Measurements from ENCODE around the gene HIVEP2.
A peak's percentile ranks its signal among the peaks of the same experiment; 100 is the strongest.

HIVEP2 gene

DNA sequence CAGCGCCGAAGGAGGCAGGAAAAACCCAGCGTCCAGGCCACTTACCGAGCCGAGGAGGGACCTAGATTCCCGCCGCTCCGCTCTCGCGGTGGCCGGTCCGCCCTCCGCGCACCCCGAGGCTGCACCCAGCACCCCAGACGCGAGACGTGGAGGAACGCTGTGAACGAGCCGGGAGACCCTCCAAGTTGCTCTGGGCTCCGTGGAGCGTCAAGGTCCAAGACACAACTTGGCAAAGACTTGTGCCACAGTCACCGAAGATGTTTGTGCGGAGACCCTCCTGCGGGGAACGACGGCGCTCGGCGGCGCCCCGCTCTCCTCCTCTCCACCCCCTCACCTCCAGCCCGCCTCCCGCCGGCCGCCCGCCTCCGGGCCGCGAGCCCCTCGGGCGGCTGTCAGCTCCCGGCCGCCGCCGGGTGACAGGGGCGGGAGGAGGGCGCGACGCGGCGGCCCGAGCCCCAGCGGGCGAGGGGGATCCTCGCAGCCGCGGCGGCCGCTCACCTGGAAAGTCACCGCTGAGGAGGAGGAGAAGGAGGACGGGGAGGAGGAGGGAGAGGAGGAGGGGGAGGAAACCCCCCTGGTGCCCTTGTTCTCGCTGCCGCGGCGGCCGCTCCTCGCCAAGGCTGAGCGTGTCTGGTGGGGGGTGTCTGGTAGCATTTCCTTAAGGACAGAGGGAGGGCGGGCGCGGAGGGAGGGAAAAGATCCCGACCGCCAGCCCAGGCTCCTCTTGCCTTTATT is 637 bp upstream of the HIVEP2 start:
- peak in 1 of 2 experiments; percentile 56 for DNase-seq

DNA sequence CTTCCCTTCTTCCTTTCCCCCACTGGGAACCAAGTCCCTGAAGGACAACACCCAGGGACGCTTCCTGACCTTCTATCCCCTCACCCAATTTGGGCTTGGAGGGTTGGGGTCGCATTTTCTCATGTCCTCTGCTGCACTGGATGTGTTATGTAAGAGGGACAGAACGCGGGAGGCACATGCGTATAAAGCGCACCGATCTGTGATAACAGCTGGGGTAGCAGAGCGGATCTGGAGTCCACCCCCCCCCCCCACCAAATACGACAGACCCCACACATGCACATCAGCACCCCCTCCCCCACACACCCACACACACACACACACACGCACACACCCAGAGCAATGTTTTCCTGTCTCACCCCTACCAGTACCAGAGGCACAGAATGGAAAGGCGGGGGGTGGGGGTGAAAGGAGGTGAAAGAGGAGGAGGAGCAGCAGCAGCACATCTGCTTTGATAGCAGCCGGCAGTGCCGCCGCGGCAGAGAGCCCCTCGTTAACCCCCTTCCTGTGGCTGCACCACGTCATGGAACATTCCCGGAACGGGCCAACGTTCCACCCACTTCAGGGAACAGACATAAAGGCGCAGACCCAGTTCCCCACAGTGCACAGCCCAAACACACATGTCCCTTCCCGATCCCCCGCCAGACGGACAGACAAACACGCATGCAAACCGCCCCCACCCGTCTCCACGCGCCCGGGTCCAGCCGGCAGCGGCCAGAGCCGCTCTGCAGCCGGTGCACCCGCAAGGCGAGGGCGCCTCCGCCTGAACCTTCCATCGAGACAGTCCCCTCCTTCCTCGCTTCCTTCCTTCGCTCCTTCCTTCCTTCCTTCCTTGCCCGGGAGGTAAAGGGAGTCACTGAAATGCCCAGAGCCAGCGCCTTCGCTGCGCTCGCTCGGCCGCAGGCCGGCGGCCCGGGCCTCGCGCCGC is 590 bp downstream of the HIVEP2 start:
- DNase-seq = peak; percentile 67 to 70

DNA sequence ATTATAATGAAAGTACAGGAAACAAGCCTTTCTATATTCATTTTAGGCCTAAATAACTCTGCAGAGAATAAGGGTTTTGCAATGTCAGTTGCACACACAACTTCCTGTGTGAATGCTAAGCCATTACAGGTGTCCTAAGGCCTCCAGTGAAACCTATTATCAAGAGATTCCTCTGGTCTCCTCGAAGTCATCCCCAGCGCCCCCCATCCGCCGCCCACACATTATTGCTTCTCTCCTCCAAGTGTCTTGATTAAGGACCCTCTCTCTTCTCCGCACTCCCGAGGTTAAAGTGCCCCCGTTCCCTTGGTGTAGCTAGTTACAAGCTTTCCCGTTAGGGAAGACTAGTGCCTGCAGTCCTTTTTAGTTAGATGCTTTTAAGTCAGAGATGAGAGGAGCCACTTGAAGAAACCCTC is 1.3 kb downstream of the HIVEP2 start:
- no peak for DNase-seq

DNA sequence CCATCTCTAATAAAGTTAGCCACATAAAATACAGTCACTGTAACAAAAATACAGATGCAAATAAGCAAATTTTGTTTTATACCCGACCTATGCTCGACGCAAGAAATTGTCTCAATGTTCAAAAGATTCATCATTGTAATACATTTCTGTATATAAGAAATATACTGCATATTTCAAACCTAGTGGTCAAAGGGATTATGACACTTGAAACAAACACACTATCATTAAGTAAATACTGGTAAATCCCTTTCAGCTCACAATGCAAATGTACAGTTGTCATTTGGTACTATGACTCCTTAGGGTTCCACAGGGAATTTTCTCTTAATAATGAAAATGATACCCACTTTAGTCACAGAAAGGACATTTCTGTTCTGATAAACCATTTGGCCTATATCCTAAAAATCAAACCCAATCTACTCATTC is 2.2 kb downstream of the HIVEP2 start:
- DNase-seq = peak in 1 of 2 experiments; percentile 27

DNA sequence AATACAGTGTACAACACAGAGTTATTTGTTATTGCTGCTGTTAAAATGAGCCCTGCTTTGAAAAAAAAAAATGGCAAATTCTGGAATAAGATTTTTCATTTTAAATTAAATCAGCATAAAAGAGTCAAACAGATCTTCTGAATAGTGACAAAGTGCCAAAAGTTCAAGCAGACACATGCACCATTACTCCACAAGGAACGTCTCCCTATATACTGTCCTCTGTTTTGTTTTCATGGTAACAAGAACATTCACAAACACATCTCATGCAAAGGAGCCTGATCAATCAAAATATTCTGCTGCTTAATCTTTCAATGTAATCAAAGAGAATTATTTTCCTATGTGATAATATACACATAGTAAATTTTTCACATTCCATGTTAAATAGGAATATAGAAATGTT is 2.7 kb downstream of the HIVEP2 start:
- DNase-seq = no peak

DNA sequence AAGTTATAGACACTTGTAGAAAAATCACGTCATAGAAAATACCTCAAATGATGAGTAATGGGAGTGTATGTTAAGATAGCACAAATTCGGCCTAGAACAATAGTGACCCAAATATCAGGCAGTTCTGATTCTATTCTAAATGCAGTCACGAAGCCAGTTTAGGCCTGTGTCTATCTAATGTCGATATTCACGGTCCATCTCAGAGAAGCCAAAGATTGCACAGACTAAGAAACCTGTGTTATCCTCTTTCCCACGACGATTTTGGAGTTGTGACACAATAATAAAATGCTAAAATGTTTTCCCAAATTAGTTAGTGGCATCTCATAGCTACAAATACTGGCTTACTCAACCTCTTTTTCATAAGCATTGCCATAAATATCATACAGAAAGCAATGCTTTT is 4.0 kb downstream of the HIVEP2 start:
- DNase-seq = no peak

DNA sequence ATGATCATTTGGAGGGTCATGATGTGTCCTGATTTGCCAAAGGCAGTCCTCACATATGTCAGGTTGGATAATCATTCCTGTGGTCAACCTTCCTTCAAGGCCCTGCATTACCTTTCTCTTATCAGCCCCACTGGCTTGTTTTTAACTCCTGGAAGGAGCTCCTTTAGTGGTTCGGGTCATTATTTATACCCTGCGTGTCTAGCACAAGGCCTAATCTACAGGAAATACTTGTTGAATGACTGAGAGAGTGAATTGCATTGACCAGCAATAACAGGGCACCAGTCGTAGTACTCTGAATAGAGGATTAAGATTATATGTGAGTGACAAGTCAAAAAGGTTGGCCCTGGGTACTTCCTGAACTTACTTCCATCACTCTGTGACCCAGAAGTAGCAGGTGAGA is 4.5 kb downstream of the HIVEP2 start:
- no peak for DNase-seq

DNA sequence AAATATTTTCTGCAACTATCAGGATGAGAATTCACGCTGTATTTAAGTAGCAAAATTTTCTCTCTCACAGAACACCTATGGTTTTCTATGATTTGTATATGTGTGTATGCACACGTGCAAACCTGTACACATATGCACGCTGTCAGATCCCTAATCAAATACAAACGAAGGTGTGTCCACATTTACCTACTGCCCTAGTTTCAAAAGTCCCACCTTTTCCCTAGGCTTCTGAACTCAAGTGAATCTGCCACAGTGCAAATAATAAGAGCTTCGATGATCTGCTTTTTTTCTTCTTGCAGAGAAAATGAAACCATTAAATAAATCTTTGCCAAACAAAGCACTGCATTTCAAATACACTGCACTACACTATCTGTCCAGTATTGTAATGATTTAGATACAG is 6.5 kb downstream of the HIVEP2 start:
- no peak for DNase-seq

DNA sequence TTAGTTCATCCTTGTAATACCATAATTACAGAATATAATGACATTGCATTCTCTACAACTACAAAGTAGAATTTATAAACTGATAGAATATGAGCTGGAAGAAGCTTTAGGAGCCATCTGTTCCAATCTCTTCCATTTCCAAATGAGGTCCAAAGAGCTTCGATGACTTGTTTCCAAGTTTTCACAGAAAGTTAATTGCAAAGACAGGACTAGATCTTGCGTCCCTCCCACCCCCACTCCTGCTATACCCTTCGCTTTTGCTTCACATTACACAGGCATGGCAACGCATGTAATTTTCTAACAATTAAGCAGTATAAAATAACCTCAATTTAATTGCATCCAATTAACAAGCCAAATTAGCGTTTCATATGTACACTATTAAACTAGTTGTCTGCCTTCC is 7.0 kb downstream of the HIVEP2 start:
- DNase-seq = peak in 1 of 2 experiments; percentile 69

DNA sequence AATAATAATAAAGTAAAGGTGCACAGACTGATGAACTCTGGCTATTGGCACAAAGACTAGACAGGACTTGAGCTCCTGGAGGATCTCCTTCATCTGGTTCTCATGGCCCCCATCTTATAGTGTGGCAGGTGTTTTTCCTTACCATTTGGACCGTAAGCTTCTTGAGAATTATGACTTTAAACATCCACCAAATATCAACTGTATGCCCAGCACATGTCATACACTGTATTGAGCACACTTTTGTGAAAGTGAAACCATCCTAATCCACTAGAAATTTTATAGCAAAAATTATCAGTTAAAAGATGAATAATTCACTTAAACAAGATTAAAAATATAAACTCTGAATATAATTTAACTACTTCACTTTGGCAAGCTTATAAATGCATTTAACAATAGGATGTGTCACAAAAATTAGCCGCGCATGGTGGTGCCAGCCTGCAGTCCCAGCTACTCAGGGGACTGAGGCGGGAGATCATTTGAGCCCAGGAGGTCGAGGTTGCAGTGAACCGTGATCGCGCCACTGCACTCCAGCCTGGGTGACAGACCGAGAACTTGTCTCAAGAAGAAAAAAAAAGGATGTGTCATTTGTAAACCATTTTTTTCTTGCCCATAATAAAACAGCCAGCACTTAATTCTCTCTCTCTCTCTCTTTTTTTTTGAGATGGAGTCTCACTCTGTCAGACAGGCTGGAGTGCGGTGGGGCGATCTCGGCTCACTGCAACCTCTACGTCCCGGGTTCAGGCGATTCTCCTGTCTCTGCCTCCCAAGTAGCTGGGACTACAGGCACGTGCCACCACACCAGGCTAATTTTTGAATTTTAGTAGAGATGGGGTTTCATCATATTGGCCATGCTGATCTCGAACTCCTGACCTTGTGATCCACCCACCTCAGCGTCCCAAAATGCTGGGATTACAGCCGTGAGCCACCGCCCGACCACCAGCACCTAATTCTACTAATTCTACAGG is 9.1 kb downstream of the HIVEP2 start:
- DNase-seq = no peak

DNA sequence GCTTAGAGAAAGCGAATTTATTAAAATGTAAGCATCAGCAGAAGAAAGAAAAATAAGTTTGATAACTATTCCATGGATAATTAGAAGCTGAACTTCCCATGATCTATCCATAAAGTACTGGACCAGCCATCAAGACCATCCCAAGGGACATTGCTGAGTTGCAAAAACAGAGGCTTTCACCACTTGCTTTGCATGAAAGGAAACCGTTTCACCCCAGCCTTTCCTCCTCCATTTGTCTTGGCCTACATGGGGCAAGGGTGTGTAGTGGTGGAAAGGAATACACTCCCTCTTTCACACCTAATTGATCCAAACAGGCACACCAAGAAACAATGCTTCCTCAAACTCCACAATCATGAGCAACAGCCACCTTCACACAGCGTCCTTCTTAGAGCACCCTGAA is 10.4 kb downstream of the HIVEP2 start:
- DNase-seq = no peak

DNA sequence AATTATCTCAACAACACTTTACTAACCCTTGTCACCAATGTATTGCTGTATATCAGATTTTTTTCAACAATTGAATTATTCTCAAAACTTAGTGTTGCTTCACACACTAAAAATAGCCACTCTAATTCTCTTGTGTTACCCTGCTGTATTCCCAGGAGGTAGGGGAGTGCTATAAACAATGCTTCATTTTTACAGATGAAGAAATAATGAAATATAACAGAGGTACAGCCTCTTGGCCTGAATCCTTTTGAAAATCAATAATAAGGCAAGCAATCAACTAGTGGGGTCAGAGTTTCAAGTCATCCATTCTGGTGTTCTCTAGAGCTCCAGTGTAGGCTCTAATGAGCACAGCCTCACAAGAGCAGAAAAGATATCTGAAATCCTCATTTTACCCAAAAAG is 10.9 kb downstream of the HIVEP2 start:
- no peak for DNase-seq

DNA sequence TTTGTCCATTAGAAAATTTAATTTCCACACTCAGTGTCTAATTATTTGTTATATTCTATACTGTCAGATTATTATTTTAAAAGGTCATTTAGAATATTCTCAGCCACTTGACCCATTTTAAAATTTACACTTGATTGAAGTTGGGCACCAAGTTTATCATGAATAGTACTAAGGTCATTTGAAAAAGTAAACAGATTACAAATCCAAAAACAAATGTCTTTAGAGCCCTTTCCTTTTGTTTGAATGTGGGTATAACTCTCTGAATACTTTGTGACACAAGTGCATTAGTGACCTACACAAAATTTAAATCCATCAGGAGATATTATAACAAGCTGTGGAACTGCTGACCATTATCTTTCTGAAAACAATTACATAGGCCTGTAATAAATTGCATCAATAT is 11.3 kb downstream of the HIVEP2 start:
- no peak for DNase-seq

DNA sequence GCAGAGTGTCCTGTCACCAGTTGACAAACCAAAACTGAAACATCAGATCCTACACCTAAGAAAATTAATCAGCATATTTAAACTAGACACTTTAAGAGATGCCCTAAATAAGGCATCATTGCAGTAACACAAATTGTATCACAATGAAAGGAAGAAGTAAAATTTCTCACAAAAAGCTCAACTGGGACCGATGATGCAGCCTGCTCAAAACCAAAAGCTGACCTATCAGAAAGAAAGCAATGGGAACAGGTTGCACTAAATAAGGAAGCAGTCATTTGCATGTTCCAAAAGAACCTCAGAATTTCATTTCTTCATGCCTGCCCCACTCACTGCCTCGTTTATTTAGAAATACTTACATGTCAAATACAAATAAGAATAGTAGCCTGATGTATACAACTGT is 12.1 kb downstream of the HIVEP2 start:
- no peak for DNase-seq

DNA sequence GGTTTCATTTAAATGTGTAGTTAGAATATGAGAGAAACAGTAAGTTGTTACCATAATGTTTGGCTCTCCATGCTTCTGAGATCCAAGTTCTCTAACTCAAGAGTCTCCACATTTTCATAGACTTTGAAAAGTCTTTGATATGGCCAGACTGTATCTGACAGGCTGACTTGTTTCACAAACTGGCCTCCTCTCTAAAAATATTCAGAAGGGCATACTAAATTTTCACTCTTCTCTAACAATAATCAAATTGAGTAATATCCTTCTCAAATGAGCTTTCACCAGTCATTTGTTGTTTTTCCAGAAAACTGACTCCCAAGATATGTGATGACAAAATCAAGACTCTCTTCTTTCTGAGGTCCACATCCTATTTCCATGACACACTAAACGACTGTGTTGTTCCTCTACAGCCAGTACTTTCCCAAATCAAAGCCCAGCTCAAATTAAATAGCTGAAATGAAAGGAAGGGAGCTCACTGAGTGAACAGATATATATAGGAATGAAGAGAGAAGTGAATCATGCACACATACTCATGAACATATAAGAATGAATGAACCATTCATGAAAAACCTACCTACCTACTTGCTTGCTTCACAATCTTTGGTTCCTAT is 15.1 kb downstream of the HIVEP2 start:
- no peak for DNase-seq

DNA sequence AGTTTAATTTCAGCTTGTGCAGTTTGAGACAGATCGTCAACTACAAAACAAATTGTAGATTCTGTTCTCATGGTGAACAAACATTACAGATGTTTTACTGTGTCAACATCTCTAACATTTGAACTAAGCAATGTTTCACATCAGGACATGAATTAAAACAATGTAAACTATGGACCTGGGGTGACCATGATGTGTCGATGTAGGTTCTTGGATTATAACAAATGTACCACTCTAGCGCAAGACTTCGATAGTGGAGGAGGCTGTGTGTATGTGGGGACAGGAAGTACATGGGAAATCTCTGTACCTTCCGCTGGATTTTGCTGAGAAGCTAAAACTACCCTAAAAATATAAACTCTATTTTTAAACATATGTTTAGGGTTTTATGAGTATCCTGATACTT is 17.1 kb downstream of the HIVEP2 start:
- DNase-seq = no peak

DNA sequence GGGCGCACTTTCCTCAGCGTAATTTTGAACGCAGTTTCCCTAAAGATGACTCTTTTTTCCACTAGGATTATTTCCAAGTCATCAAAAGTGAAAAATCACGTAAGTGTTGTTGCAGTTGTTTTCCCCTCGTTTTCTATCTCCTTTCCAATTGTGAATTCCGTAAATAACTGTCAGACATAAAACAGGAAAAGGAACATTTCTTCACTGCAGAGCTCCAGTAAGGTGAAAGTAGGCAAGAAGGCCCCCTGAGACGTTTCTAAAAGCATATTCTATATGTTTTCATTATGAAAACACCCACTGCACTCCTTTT is 17.8 kb downstream of the HIVEP2 start:
- no peak for DNase-seq

DNA sequence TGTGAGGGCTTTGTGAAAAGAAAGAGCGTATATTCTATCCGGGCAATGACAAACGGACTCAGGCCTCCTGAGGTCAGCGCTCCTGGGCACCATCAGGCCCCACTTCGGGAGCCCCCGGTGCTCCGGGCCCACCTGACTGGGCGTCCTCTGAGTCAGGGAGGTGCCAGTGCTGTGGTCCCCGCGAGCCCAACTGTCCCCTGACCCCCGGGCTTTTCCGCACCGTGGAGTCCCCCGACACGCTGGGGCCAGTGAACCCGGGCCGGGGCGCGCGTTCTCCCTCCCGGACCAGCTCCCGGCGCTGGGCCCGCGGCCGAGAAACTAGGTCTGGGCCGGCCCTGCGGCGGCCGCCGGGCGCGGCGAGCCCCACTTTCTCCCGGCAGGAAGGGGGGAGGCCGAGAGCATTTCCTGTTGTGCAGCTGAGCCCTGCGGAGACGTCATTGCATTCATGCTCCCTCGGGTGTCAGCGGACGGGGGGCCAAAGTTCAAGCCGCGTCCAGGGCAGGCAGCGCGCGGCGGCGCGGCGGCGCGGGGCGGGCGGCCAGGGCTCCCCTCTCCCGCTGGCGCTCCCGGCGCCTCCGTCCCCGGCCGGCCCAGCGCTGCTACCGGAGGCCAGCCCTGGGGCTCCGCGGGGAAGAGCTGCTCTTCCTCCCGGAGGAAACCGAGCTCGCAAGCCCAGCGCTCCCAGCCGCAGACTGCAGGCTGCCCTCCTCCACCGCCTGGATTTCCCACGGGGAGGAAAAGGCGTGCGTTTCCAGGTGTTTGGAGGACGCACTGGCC is 18.3 kb downstream of the HIVEP2 start:
- DNase-seq = peak; percentile 16 to 44

DNA sequence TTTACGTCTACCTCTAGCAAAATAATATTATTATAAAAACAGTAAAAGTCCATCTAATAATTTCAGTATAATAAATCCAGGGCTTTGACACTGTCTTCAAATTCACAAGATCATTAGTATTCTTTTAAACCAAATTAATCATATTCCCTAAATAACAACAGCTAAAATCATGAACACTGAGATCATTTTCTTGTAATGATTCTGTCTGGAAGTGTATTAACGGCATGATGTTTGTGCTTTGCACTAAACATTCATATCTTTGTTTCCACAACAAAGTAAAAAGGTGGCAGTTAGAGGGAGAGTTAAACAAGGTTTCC is 18.8 kb downstream of the HIVEP2 start:
- no peak for DNase-seq

DNA sequence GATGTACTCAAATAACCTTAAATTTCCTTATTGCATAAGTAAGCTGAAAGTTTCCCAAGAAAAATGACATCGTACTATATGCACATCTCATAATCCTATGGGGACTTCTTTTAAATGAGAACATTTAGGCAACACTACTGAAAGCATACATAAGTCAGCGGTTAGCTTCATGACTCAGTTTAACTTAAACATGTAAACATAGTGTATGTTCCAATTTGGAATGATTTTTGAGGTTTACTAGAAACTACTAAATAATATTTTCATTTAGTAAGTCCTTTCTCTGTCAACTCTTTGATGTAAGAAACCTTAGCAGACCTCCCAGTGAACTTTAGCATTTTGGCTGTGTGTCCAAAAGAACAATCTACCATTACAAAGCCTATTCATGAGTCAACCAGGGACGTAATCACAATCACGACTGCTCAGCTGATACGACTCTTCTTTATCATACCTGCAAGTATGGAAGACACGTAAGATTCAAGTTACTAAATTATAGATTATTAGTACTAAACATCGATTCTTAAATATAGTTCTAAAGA is 19.3 kb downstream of the HIVEP2 start:
- no peak for DNase-seq

DNA sequence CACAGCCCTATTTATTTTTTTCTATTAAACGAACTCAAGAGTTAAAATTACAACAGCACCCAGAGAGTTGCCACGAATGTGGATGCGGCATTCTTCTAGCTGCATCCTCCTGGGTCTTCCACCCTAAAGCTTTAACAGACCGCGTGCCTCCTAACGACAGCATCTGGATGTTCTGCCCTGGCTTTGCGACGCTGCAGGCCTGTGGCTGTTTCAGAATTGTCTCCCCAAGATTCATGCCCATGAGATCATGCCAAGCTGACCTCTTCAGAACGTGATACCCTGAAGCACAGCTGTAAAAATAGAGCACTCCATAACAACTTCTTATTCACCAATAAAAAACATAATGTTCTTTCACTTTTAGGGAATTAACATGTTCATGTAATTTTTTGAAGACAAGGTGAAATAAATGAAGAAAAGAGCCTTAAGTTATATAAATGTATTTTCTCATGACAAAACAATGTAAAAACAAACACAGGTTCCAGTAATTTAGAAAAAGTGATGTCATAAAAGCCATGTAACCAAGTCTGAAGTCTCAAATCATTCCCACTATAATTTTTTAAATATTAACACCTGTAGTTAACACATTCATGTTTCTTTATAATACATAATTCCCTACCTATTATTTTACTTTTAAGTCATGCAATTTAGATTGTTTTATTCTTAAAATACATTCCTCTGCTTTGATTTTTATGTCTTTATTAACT is 26.5 kb downstream of the HIVEP2 start:
- DNase-seq = no peak

Measured in NCI-H524 (cell line).